NCI-H1092 treated with DMSO at 0.1 percent for 48 hours (cell line): ENCODE data around the gene CCM2L.
"Not testable (repeated sequence)": the region's sequence is repeated elsewhere in the genome, so short reads cannot be mapped to it uniquely, and the experiment has no call there.

Experiments used
- DNase-seq: peaks from one replicate; lab custom pipeline; 2025; lab: John Stamatoyannopoulos, UW

The CCM2L gene

DNA sequence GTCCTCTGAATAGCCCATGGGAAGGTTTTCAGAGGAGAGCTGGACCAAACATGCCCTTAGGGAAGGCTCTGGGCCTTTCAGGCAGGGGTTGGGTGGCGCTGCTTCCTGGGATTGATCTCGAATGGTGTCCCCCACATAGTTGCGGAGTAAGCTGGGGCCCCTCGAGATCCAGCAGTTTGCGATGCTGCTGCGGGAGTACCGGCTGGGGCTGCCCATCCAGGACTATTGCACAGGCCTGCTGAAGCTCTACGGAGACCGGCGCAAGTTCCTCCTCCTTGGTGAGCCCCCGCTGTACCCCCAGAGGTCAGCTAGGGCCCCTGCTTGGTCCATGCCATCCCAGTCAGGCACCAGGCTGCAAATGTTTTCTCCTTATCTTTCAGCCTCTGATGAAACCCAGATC is 19.3 kb downstream of the CCM2L start:
- no peak for DNase-seq

DNA sequence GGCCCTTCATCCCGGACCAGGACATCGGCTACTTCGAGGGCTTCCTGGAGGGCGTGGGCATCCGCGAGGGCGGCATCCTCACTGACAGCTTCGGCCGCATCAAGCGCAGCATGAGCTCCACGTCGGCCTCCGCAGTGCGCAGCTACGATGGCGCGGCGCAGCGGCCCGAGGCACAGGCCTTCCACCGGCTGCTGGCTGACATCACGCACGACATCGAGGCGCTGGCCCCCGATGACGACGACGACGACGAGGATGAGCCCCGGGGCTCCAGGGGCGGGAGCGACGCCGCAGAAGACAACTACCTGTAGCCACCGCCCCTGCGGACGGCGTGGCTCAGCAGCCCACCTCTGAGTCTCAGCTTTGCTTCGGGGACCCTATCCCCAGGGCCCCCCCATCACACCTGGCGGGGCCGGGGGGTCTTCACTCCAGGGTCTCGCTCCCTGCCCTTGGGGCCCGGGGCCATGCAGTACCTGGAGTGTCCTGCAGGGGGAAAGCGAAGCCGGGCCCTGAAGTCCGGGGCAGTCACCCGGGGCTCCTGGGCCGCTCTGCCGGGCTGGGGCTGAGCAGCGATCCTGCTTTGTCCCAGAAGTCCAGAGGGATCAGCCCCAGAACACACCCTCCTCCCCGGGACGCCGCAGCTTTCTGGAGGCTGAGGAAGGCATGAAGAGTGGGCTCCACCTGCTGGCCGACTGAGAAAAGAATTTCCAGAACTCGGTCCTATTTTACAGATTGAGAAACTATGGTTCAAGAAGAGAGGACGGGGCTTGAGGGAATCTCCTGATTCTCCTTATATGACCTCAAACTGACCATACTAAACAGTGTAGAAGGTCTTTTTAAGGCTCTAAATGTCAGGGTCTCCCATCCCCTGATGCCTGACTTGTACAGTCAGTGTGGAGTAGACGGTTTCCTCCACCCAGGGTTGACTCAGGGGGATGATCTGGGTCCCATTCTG is 21.0 kb downstream of the CCM2L start:
- peak; percentile 57 for DNase-seq

DNA sequence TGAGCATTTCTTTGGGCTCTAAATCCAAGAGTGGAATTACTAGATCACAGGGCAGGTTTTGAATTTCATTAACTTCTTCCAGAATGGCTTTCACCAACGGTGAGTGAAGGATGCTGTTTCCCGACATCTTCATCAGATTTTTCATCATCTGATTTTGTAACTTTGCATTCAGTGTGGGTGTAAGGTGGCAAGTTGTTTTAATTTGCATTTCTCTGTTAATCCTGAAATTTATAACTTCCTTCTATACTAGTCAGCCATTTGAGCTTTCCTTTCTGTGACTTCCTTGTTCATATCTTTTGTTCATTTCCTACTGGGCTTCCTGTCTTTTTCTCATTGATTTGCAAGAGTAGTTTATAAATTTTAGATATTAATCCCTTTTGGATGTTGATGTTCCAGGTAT is 23.1 kb downstream of the CCM2L start:
- no peak for DNase-seq

DNA sequence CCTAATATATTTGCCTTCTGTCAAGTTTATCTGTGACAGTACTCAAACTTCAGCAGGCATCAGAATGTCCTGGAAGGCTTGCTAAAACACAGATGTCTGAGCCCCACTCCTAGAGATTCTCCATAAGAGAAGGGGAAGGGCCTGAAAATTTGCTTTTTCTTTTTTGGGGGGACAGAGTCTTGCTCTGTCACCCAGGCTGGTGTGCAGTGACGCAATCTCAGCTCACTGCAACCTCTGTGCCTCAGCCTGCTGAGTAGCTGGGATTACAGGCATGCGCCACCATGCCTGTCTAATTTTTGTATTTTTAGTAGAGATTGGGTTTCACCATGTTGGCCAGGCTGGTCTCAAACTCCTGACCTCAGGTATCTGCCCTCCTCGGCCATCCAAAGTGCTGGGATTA is 23.5 kb downstream of the CCM2L start:
- DNase-seq = not testable (repeated sequence)

DNA sequence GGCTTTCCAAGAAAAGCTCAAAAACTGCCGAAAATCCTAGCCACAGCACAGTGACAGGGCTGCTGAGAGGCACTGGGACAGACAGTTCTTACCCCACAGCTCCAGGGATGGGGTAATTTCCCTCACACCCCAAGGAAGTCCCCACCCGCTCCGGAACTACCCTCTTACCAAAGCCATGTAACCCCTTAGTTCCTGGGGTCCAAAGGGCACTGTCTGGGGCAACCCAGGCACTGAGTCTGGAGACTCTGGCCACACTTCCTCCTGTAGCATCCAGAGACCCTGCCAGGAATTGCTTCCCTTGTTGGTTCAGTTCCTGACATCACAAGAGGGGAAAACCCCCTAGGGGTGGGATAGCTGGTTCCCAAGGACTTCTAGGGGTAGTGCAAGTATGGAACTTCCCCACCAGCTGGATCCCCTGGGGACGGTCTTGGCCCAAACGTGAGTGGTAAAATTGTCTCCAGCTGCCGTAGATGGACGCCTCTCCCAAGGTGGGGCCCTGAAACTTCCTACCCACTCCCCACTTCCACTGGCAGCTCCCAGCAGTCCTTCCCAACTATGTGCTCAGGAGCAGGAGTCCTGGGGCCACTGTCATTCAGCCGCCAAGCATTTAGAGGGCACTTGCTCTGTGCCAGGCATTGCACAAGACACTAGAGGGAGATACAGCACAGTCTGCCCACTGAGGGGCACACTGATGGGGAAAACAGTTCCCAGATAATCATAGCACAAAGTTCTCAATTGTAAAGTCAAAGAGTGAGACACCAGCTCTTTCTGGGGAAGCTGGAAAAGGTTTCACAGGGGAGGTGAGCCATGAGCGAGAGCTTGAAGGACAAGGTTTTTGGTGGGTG is 24.6 kb downstream of the CCM2L start:
- no peak for DNase-seq

DNA sequence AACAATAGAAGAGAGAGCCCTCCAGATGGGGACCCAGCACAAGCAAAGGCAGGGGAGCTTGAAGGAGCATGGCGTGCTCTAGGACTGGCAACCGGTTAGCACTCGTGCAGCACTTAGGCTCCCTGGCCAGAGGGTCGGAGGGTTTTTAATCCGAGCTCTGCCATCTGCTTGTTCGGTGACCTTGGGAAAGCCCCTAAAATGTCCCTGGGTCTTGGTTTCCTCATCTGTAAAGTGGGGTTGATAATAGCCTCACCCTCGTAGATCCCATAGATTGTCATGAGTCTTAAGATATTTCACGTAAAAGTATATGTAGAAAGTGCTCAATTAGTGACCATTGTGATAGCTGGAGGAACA is 25.2 kb downstream of the CCM2L start:
- DNase-seq = no peak

DNA sequence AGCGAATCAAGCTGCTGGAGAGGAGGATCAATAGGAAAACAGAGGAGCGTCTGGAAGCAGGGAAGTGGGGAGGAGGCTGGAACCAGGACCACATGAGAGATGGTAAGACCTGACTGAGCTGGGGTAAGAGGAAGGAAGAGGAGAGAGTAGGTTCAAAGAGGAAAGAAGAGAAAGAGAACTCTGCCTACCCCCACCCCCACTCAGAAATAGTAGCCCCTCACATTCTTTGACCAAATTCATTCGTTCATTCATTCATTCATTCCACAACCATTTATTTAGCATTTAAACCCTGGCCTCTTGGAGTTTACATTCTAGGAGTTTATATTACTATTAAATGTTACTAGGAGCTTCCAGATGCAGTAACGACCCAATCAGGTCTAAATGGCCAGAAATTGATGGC is 26.0 kb downstream of the CCM2L start:
- no peak for DNase-seq

DNA sequence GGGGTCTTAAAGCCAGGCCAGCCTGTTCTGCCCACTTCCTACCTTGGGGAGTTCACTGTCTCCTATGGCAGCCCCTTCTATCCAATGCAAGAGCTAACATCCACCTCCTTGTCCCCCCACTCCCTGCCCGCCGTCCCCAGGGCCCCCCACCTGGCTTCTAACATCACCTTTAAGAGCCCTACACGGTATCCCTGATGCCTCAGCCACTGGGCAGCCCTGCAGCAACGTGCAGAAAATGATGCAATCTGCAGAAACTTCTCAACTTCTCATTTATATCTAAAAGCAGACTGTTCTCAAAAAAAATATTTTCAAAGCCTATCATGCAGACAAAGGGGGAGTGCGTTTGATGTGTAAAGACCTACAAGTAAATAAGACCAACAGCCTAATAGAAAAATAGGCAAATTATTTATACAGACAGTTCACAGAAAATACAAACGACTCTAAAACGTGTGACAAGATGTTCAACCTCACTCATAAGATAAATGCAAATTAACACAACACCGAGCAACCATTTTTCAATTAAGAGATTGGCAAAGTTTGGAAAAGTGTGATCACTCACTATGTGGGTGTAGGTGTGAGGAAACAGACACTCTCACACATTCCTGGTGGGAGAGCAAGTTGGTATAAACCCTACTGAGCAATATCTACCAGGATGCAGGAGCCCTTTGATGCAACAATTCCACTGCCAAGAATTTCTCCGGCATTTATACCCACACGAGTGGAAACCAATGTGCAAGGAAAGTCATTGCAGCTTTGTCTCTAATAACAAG is 26.7 kb downstream of the CCM2L start:
- DNase-seq = no peak

DNA sequence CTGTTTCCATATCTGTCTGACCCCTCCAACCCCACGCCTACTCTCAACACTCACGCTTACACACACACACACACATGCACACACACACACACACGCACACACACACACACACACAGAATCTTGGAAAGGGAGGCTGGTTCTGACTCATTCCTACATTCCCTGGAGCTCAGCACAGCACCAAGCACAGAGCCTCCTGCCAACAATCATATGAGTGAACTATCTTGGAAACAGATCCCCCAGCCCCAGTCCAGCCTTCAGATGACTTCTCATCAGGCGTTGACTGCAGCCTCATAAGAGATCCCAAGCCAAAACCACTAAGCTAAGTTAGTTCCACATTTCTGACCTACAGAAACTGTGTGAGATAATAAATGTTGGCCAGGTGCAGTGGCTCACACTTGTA is 27.7 kb downstream of the CCM2L start:
- DNase-seq = no peak

DNA sequence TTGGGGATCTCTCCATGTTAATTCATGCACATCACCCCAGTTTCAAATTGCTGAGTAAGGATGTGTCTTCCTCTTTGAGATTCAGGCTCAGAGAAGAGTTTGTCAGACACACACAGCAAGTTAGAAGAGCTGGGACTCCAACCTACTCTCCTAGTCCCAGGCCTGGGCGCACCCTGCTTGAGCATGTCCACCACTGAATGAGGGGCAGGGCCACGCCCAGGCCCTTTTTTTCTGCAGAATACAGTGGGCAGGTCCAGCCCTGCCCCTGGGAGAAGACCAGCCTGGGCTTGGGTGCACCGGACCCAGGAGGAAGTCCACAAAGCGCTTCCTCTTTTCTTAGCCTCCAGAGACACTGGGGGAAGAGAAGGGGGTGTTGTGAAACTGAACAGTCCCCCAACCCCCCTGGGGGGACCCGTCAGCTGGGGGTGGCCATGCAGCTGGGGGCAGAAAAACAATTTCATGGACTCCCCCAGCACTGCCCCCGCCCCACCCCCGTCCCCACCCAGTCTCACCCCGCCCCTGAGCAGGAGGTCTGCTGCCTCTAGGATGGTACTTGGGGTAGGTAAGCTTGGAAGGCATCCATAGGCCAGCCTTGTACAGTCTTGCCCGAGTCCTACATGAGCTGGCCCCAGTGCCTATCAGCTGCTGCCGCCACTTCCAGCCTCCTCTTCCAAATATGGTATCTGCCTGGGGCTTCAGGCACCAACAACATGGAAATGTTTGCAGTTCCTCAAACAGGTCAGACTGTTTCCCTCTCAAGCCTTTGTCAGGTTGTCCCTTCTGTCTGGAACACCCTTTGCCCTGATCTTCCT is 30.1 kb downstream of the CCM2L start:
- DNase-seq = no peak

DNA sequence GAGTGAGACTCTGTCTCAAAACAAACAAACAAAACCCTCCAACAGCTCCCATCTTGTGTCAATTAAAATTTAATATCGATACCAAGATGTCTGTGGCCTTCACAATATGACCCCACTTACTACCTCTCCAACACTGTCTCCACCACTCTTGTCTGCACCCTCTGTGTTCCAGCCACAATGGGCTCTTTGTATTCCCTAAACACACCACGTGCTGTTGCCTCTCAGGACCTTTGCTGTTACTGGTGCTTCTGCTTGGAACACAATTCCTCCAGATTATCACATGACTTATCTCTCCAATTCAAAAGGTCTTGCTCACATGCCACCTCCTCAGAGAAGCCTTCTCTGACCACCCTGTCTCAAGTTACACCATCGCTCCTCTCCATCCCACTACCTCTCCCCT is 35.8 kb downstream of the CCM2L start:
- no peak for DNase-seq

DNA sequence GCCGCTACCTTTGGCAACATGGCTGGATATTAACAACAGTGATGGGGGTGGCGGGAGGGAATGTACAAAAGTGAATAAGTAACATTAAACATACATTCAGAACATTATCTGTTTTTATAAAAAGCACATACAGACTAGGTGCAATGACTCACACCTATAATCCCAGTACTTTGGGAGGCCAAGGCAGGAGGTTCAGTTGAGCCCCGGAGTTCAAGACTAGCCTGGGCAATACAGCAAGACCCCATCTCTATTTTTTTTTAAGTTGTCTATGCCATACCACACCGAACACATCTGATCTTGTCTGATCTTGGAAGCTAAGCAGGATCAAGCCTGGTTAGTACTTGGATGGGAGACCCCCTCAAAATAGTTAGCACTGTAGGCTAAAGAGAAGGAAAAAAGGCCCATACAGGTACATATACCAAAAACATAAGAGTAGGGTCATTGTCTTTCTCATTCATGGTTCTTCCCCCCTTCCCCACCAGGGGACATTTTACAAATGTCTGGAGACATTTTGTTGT is 40.1 kb downstream of the CCM2L start:
- DNase-seq = no peak

DNA sequence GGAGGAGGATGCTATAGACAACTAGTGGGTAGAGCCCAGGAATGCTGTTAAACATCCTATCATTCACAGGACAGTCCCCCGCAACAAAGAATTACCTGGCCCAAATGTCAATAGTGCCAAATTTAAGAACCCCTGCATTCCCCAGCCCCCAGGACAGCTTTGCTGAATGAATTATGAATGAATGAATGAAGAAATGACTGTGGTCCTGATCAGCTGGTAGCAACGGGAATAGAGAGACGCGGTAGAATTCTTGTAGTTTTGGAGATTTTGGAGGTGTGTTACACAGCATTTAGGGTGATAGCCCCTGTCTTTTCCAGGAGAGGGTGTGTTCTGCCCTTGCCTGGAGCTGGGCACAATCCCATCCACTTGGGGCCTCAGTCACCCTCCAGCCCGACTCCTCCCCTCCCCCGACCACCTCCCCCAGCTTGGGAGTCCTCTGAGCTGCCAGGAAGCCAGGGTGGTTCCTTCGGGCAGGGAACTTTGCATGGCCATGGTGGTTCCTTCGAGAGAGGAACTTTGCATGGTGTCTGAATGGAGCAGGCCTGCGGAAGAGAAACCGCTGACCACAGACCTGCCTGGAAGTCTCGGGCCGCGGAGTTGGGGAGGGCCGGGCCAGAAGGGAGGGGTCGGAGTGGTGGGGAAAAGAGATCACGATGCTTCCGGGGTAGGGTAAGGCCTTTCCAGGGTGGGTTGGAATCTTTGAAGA is 40.8 kb downstream of the CCM2L start:
- no peak for DNase-seq

DNA sequence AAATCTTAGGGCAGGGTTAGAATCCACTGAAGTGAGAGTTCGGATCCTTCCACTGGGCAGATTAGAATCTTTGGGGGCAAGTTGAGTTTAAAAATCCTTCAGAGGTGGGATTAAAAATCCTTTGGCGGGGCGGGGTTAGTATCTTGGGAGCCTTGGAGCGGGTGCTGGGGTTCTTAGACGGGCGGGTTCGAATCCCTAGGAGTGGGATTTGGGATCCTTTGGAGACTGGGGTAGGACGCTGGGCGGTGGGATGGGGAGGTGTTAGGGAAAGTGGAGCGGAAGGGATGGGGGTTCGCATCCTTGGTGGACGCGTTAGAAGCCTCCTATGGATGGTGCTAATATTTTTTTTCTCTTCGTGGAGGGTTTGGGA is 41.5 kb downstream of the CCM2L start:
- DNase-seq = no peak

DNA sequence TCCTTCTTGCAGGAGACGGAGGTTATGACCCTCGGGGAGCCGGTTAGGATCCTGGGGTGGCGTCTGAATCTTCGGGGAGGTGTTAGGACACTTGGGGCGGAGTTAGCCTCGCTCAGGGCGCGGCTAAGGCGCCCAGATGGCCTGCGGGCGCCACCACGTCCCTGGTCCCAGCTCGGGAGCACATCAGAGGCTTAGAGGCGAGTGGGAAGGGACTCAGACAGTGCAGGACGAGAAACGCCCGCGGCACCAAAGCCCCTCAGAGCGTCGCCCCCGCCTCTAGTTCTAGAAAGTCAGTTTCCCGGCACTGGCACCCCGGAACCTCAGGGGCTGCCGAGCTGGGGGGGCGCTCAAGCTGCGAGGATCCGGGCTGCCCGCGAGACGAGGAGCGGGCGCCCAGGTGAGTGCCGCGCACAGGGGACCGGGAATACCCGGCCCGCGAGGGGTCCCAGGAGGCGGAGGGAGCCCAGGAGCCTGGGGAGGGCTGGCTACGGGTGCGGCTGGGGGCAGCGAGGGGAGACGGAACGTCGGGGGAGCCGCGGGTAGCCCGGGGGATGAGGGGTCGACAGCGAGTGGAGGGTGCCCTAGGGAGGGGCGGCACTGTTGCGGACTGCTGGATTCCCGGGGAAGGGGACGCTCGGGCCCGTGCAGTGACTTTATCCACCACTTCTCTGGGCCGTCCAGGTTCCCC is 42.0 kb downstream of the CCM2L start, which contains the start of gene HCK:
HCK (plus strand) TSS at position 153 of the 688 bp plus-strand sequence.
- no peak for DNase-seq

DNA sequence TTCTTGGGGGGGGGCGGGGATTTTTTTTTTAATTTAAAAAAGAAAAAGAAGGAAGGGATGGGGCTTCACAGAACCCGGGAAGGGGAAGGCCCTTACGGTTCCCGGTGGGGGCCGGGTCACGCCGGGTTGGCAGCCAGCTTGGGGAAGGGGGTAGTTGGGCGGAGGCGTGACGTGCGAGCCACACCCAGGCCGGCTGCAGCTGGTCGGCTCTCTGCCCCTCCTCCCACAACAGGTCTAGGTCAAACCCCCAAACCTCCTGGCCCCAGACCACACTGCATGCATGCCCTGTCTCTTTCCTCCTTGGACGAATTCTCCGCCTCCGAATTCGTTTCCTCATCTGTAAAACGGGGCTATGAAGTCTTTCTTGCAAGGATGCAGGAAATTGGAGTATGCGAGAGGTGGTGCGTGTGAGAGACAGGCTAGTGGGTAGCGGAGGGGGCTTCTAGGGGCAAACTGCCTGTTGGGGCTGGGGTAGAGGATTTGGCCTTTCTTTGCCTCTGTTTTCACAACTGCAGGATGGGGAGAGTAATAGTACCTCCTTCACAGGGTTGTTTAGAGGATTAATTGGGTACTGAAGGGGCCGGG is 42.6 kb downstream of the CCM2L start:
- no peak for DNase-seq

DNA sequence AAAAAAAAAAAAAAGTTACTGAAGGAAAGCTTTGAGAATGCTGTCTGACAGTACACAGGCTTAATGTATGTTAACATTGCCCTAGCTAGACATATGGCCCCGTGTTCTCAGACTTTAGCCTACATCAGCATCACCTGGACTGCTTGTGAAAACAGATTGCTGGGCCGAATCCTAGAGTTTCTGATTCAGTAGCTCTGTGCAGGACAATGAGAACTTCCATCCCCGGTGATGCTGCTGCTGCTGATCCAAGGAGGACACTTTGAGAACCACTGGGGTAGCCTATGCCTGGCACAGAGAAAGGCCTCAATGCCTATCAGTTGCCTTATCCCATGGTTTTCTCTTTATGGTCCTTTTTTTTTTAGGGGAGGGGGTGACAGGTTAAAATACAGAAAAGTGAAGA is 43.4 kb downstream of the CCM2L start:
- no peak for DNase-seq

DNA sequence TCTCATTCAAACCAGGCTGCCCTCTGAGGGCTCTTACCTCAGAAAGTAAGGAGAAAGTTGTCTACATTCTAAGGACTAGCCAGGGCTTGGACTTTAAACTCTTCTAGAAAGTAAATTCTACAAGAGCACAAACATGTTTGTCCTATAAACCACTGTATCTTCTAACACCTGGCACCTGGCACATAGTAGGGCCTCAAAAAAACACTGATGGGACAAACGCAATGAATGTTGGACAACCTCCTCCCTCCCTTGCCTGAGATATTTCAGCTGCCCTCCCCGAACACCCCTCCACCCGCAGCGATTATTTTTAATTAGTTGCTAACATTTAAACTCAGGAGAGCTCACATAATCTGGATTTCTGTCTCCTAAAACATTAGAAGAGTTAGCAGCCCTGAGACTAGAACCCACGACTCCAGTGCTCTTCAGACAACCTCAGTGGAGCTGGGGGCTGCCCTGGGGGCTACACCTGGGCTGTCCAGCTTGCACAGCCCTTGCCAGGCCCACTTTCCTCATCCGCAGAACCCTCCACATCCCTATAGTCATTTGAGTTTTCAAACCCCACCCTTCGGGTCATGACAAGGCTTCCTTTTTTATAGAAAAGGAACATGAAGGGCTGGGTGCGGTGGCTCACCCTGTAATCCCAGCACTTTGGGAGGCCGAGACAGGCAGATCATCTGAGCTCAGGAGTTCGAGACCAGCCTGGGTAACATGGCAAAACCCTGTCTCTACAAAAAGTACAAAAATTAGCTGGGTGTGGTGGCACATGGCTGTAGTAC is 46.7 kb downstream of the CCM2L start:
- no peak for DNase-seq

DNA sequence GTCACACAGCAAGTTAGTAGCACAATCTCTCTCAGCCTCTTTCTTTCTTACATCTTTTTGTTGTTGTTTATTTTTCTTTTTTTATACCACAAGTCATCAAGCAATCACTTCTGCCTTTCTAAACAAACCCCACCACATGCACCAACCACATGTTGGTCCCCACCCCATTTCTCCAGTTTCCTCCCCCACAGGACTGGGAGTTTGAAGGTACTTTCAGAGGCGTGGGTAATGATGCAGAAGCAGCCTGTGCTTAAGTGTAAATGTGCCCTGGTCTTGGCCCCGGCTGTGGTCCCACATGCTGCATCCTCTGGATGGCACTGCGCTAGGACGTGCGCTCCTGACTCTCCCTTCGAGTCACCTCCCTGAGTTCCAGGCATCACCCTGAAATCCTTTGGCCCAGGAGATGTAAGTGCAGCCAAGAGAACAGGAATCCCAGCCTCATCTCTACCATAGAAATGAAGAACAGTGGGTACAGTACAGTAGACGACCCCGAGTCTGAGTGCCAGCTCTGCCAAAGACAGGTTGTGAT is 47.5 kb downstream of the CCM2L start:
- no peak for DNase-seq
